Bronchial epithelial cell (primary cell): Measurements from ENCODE around the gene MAST4. TPM values are rescaled to one million over a fixed set of nuclear protein-coding genes. Genes with fewer than 3 reads are reported as not detected.

ENCODE experiments used
- DNase-seq: peaks from one replicate; pipeline ENCODE4 v3.0.0-alpha.2; 2010; ENCODE audit warnings: low read depth
- FAIRE-seq: peaks from 2 replicates; lab custom pipeline; 2011; peaks lifted over from hg19 to GRCh38; lab: Jason Lieb, UNC
- H3K27me3 ChIP-seq: 2 replicates; pipeline ENCODE4 v1.5.1; 2011; ENCODE audit warnings: low read length; ENCODE audit not compliant: control insufficient read depth, insufficient read depth
- H3K36me3 ChIP-seq: 2 replicates; pipeline ENCODE4 v1.5.1; 2011; ENCODE audit warnings: low read length; ENCODE audit not compliant: control insufficient read depth, insufficient read depth
- H3K4me3 ChIP-seq: 2 replicates; pipeline ENCODE4 v1.5.1; 2011; ENCODE audit warnings: mild to moderate bottlenecking, low read depth, low read length, control low read depth
- total RNA-seq: library from RNA; depleted of rRNA; stranded (reverse); fragments of >200 nt; gene quantifications from 2 replicates; pipeline ENCODE4 v1.2.1, GENCODE V29; 2014
- TF ChIP-seq, protein P1 (sequence below): IDR thresholded peaks from 2 replicates; pipeline ENCODE4 v1.5.1; 2011; ENCODE audit warnings: mild to moderate bottlenecking, moderate library complexity, low read length, control low read depth, inconsistent platforms; ENCODE audit not compliant: insufficient read depth, severe bottlenecking

MAST4 gene
- total RNA-seq, 1 donor from 2014 or later: 10.3 TPM

DNA sequence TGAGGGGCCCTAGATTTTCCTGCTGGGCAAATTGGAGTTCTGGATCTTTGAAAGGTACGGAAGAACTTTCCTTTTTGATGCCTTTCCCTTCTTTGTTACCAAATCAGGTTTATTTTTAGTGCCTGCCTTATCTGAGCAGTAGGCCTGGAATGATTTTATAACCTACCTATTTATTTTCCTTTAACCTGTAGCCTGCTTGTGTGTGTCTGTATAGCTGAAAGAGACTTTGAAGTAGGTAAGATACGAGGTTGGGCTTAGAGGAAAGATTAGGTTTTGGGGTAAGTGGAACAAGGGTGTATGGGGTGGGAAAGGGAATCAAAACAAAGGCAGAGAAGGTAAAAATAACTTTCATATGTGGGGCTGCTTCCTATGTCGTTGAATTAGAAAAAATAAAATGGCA lies 389.2 kb downstream of the MAST4 start:
- Histone ChIP-seq H3K36me3 (no peaks in the 10 kb centered on the region), H3K4me3 (no peak overlapping the region), H3K27me3 (no peaks in the 10 kb centered on the region)
- TF ChIP-seq, protein P1, sequence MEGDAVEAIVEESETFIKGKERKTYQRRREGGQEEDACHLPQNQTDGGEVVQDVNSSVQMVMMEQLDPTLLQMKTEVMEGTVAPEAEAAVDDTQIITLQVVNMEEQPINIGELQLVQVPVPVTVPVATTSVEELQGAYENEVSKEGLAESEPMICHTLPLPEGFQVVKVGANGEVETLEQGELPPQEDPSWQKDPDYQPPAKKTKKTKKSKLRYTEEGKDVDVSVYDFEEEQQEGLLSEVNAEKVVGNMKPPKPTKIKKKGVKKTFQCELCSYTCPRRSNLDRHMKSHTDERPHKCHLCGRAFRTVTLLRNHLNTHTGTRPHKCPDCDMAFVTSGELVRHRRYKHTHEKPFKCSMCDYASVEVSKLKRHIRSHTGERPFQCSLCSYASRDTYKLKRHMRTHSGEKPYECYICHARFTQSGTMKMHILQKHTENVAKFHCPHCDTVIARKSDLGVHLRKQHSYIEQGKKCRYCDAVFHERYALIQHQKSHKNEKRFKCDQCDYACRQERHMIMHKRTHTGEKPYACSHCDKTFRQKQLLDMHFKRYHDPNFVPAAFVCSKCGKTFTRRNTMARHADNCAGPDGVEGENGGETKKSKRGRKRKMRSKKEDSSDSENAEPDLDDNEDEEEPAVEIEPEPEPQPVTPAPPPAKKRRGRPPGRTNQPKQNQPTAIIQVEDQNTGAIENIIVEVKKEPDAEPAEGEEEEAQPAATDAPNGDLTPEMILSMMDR: no peak
- DNase-seq (no peak), FAIRE-seq (no peak)

DNA sequence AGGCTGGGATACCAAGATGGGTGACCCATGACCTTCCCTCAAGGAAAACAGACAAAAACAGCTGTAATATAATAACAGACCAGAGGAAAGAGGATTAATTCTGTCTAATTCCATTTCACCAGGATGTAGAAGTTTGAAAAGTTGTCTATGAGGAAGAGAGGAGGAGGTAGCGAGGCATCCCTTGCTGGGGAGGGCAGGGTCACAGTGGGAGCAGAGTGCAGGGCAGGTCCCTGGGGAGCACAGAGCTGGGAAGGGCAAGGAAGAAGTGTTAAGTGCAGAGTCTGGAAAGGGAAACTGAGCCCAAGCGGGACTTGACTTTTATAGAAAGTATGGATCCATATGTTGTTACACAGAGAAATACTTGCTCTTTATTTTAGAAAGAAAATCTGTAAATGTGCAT lies 389.8 kb downstream of the MAST4 start:
- Histone ChIP-seq H3K4me3 (no peak overlapping the region), H3K27me3 (no peaks in the 10 kb centered on the region), H3K36me3 (no peaks in the 10 kb centered on the region)
- TF ChIP-seq, protein P1: no peak
- DNase-seq: no peak
- no peak for FAIRE-seq

DNA sequence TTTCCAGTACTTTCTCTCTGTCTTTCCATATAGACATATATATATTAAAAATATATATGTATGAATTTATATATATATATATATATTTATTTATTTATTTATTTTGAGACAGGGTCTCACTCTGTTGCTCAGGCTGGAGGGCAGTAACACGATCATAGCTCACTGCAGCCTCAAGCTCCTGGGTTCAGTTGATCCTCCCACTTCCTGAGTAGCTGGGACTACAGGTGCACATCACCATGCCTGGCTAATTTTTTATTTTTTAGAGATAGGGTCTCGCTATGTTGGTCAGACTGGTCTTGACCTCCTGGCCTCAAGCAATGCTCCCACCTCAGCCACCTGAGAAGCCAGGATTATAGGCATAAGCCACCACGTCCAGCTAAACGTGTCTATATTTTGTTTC lies 390.3 kb downstream of the MAST4 start:
- TF ChIP-seq, protein P1: no peak
- no peaks in the 10 kb centered on the region for H3K27me3 ChIP-seq
- H3K36me3 ChIP-seq: no peaks in the 10 kb centered on the region
- FAIRE-seq (no peak), DNase-seq (no peak)
- H3K4me3 ChIP-seq: no peak overlapping the region

DNA sequence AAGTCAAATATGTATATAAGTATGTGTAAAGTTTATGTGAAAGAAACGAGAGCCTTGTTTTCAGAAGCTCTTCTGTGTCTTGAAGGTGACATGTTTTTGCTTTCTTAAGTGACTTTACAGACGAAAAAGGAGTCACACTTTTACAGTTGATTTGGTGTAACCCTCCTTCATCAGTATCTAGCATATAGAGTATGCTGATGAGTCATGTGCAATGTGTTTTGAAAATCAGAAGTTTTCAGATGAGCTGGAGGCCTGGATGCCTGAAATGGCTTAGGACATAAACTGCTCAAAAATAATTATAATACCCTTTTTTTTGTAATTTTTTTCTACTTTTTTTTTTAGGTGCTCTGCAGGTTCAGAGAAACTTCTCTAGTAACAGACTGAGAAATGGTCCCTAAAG lies 390.9 kb downstream of the MAST4 start:
- TF ChIP-seq, protein P1: no peak
- no peak for FAIRE-seq
- Histone ChIP-seq H3K4me3 (no peak overlapping the region), H3K36me3 (no peaks in the 10 kb centered on the region), H3K27me3 (no peaks in the 10 kb centered on the region)
- peak; percentile 38 for DNase-seq

DNA sequence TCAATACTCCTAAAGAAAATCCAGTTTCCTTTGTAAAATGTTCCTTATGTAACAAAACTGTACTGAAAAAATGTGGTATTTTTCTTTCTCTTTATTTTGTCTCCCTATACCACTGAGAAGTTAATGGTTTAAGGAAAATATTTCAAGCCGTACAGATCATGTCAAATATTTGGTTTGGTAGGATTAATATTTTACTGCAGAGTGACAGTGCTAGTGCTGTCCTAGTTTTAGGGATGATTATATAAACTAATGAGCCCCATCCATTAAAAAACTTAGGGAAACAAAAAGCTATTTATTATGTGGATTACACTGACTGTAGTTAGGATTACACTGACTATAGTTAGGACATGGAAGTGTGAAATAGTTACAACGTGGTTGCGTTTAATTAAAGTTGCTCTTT lies 391.3 kb downstream of the MAST4 start:
- DNase-seq: no peak
- H3K27me3 ChIP-seq: no peaks in the 10 kb centered on the region
- no peaks in the 10 kb centered on the region for H3K36me3 ChIP-seq
- TF ChIP-seq, protein P1: no peak
- FAIRE-seq: no peak
- no peak overlapping the region for H3K4me3 ChIP-seq
